ENCODE data around the gene C12orf56.
"Not testable (repeated sequence)": the region's sequence is repeated elsewhere in the genome, so short reads cannot be mapped to it uniquely, and the experiment has no call there.

The C12orf56 gene

GRCh38 chr12:64240781-64241180, 149.8 kb downstream of the C12orf56 start:
- no peaks in the 10 kb centered on the region for H3K36me3 ChIP-seq (ENCODE audit: insufficient read depth, low read length)
- peaks cover 2% of the 10 kb centered on the region for H3K4me1 ChIP-seq (ENCODE audit: insufficient read depth, low read length)
- no peaks in the 10 kb centered on the region for H3K27me3 ChIP-seq (ENCODE audit: insufficient read depth, low read length)
- no peak overlapping the region for H2AFZ ChIP-seq (ENCODE audit: low read depth, low read length)
- H3K9me3 ChIP-seq (ENCODE audit: low read length) = no peaks in the 10 kb centered on the region
- H3K4me3 ChIP-seq (ENCODE audit: low read length) = no peak overlapping the region

DNA sequence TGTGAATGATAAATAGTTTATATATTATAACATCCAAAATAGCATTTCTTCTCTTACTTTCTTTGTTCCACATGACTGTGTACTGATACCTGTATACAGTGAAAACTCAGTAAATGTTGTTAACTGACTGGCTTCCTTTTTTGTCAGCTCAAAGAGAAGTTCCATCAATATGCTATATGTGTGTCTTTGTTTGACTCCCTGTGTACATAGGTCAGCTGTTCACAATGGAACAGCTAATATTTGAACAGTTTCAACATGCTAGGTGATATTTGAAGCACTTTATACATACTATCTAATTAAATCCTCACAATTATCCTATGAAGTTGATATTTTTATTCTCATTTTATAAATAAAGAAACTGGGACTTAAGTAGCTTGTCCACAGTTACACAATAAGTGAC, 153.2 kb downstream of the C12orf56 start:
- Histone ChIP-seq H2AFZ (ENCODE audit: low read depth, low read length) (no peak overlapping the region), H3K9me3 (ENCODE audit: low read length) (no peaks in the 10 kb centered on the region), H3K36me3 (ENCODE audit: insufficient read depth, low read length) (no peaks in the 10 kb centered on the region), H3K27me3 (ENCODE audit: insufficient read depth, low read length) (no peaks in the 10 kb centered on the region), H3K4me1 (ENCODE audit: insufficient read depth, low read length) (peaks cover 2% of the 10 kb centered on the region), H3K4me3 (ENCODE audit: low read length) (no peak overlapping the region)

DNA sequence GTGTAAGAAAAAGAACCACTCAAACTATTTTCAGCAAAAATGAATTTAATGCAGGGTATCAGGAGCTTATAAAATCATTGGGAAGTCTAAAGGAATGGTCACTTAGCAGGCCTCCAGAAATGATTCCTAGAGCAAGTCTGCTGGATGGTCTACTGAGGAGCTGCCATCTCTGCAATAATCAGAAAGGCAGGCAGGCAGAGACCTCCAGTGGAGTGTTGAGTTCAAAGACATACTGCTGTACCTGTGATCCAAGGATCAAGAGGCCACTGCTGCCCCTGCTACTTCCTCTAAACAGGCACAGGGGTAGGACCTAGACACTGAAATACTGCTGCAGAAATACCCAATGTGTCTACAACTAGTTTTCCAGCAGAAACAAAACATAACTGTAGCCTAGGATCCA, 154.0 kb downstream of the C12orf56 start:
- H3K4me3 ChIP-seq (ENCODE audit: low read length) = no peak overlapping the region

GRCh38 chr12:64232196-64232595, 158.4 kb downstream of the C12orf56 start:
- H2AFZ ChIP-seq (ENCODE audit: low read depth, low read length) = no peak overlapping the region
- no peaks in the 10 kb centered on the region for H3K36me3 ChIP-seq (ENCODE audit: insufficient read depth, low read length)
- no peaks in the 10 kb centered on the region for H3K9me3 ChIP-seq (ENCODE audit: low read length)
- no peak overlapping the region for H3K4me3 ChIP-seq (ENCODE audit: low read length)
- no peaks in the 10 kb centered on the region for H3K27me3 ChIP-seq (ENCODE audit: insufficient read depth, low read length)
- no peaks in the 10 kb centered on the region for H3K4me1 ChIP-seq (ENCODE audit: insufficient read depth, low read length)

More for the DNA sequence above, 154.0 kb downstream of the C12orf56 start:
- Histone ChIP-seq H2AFZ (ENCODE audit: low read depth, low read length) (no peak overlapping the region), H3K27me3 (ENCODE audit: insufficient read depth, low read length) (no peaks in the 10 kb centered on the region), H3K9me3 (ENCODE audit: low read length) (no peaks in the 10 kb centered on the region), H3K4me1 (ENCODE audit: insufficient read depth, low read length) (peaks cover 2% of the 10 kb centered on the region), H3K36me3 (ENCODE audit: insufficient read depth, low read length) (no peaks in the 10 kb centered on the region)

DNA sequence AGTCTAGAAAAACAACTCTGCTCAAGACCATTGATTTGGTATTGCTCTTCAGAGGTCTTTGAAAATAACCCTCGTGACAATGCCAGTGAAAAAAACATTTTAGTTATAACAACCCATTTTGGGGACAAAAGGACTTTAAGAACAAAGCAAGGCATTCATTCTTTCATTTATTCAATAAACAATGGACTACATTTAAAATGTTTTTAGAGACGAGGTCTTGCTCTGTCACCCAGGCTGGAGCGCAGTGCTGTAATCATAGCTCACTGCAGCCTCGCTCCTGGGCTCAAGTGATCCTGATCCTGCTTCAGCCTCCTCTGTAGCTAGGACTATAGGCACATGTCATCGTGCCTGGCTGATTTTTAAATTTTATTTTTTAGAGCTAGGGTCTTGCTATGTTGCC, 160.8 kb downstream of the C12orf56 start:
- Histone ChIP-seq H2AFZ (ENCODE audit: low read depth, low read length) (no peak overlapping the region), H3K4me3 (ENCODE audit: low read length) (no peak overlapping the region), H3K9me3 (ENCODE audit: low read length) (no peaks in the 10 kb centered on the region), H3K36me3 (ENCODE audit: insufficient read depth, low read length) (no peaks in the 10 kb centered on the region), H3K27me3 (ENCODE audit: insufficient read depth, low read length) (no peaks in the 10 kb centered on the region), H3K4me1 (ENCODE audit: insufficient read depth, low read length) (no peaks in the 10 kb centered on the region)

GRCh38 chr12:64229240-64229639, 161.3 kb downstream of the C12orf56 start:
- Histone ChIP-seq H3K4me3 (ENCODE audit: low read length) (no peak overlapping the region), H3K27me3 (ENCODE audit: insufficient read depth, low read length) (no peaks in the 10 kb centered on the region), H3K36me3 (ENCODE audit: insufficient read depth, low read length) (no peaks in the 10 kb centered on the region), H3K4me1 (ENCODE audit: insufficient read depth, low read length) (no peaks in the 10 kb centered on the region), H2AFZ (ENCODE audit: low read depth, low read length) (no peak overlapping the region), H3K9me3 (ENCODE audit: low read length) (no peaks in the 10 kb centered on the region)

DNA sequence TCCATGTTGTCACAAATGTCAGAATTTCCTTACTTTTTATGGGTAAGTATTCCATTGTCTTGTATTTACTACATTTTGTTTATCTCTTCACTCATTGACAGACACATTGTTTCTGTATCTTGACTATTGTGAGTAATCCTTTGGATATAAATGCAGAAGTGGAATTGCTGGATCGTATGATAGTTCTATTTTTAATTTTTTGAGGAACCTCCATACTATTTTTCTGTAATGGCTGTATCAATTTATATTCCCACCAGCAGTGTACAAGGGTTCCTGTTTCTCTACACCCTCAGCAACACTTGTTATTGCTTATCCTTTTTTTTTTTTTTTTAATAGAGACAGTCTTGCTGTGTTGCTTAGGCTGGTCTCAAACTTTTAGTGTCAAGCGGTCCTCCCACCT, 164.9 kb downstream of the C12orf56 start:
- peaks cover 9% of the 10 kb centered on the region for H3K4me1 ChIP-seq (ENCODE audit: insufficient read depth, low read length)
- no peaks in the 10 kb centered on the region for H3K27me3 ChIP-seq (ENCODE audit: insufficient read depth, low read length)
- H2AFZ ChIP-seq (ENCODE audit: low read depth, low read length) = no peak overlapping the region
- H3K4me3 ChIP-seq (ENCODE audit: low read length) = no peak overlapping the region
- no peaks in the 10 kb centered on the region for H3K9me3 ChIP-seq (ENCODE audit: low read length)
- H3K36me3 ChIP-seq (ENCODE audit: insufficient read depth, low read length) = no peaks in the 10 kb centered on the region

DNA sequence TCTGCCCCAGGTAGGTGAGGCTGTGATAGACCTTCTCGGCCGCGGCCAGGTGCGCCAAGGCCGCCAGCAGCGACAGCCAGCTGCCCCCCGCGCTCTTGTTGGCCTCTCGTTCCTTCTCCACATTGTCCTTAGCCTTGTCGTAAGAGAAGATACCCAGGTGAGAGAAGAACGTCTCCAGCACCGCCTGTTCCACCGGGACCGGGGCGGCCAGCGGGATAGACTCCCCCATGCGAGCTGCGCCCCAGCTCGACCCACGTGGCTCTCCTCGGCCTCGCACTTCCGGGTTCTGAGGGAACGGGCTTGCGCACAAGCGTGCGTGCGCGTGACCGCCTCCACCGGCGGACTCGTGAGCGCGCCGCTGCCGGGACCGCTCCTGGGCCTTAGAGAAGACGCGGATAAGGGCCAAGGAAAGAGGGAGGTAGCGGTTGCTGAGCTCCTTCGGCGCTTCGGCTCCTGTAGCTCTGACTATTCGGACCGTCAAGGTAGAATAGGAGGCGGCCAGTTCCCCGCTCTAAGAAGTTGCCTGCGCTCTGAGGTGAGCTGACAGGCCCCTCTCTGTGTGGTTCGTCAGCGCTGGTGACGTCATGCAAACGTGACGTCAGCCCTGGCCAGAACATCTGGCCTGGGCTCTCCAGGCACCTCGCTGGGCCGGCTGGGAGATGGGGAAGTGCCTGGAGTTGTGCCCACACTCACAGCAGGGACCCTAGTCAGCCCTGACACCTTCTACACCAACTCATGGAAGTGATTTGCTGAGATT, 168.4 kb downstream of the C12orf56 start, which contains the start of gene KICS2:
Gene KICS2 (minus strand): TSS at position 288 of the 757 bp plus-strand sequence. CDS start 59 bp downstream, at position 229.
- Histone ChIP-seq H3K36me3 (ENCODE audit: insufficient read depth, low read length) (no peaks in the 10 kb centered on the region), H3K4me1 (ENCODE audit: insufficient read depth, low read length) (peaks cover 17% of the 10 kb centered on the region), H3K27me3 (ENCODE audit: insufficient read depth, low read length) (no peaks in the 10 kb centered on the region), H2AFZ (ENCODE audit: low read depth, low read length) (peak within 1 kb of the TSS; percentile 68), H3K9me3 (ENCODE audit: low read length) (no peaks in the 10 kb centered on the region), H3K4me3 (ENCODE audit: low read length) (peak within 1 kb of the TSS; percentile 87)

DNA sequence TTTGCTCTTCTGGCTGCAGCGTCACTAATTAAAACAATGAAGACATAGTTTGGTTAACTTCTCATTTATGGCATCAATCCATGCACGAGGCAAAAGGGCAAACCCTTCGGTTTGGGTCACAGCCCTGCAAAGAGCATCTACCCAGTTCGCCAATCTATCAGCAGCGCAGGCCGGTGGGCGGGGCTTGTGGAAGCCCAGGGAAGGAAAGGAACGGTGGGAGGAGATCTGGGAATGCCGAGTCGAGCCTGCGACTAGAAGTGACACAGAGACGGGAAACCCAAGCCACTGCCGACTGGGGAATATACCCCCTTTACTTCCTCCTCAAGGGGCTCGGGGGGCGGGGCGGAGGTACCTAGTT, 168.9 kb downstream of the C12orf56 start:
- Histone ChIP-seq H3K36me3 (ENCODE audit: insufficient read depth, low read length) (no peaks in the 10 kb centered on the region), H3K9me3 (ENCODE audit: low read length) (no peaks in the 10 kb centered on the region), H3K4me3 (ENCODE audit: low read length) (peak overlapping the region; percentile 87), H3K4me1 (ENCODE audit: insufficient read depth, low read length) (peaks cover 17% of the 10 kb centered on the region), H2AFZ (ENCODE audit: low read depth, low read length) (peak overlapping the region; percentile 68), H3K27me3 (ENCODE audit: insufficient read depth, low read length) (no peaks in the 10 kb centered on the region)

DNA sequence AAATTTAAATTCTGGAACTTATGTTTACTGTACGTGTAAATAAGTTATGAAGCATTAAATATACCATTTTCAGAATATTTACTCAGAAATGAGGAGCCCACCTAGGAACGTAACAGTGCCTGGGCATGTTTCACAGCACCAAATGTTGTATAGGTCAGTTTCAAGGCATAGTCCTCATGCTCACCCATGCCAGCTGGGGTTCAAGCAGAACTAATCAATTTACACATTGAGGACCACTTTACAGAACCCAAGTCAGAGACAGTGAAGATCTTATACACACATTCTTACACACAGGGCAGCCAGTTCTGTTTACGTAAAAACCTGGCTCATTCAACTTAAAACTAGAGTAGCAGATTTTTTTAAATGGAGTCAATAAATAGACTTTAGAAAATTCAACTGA, 170.5 kb downstream of the C12orf56 start:
- no peaks in the 10 kb centered on the region for H3K9me3 ChIP-seq (ENCODE audit: low read length)
- H3K27me3 ChIP-seq (ENCODE audit: insufficient read depth, low read length) = no peaks in the 10 kb centered on the region
- no peak overlapping the region for H2AFZ ChIP-seq (ENCODE audit: low read depth, low read length)
- H3K4me1 ChIP-seq (ENCODE audit: insufficient read depth, low read length) = peaks cover 17% of the 10 kb centered on the region
- H3K36me3 ChIP-seq (ENCODE audit: insufficient read depth, low read length) = no peaks in the 10 kb centered on the region
- H3K4me3 ChIP-seq (ENCODE audit: low read length) = no peak overlapping the region

GRCh38 chr12:64219145-64219544, 171.4 kb downstream of the C12orf56 start:
- no peak overlapping the region for H3K4me3 ChIP-seq (ENCODE audit: low read length)
- H2AFZ ChIP-seq (ENCODE audit: low read depth, low read length) = no peak overlapping the region
- H3K27me3 ChIP-seq (ENCODE audit: insufficient read depth, low read length) = no peaks in the 10 kb centered on the region

GRCh38 chr12:64218597-64218996, 172.0 kb downstream of the C12orf56 start:
- H3K27me3 ChIP-seq (ENCODE audit: insufficient read depth, low read length) = no peaks in the 10 kb centered on the region
- no peaks in the 10 kb centered on the region for H3K36me3 ChIP-seq (ENCODE audit: insufficient read depth, low read length)
- H2AFZ ChIP-seq (ENCODE audit: low read depth, low read length) = no peak overlapping the region
- peaks cover 17% of the 10 kb centered on the region for H3K4me1 ChIP-seq (ENCODE audit: insufficient read depth, low read length)
- H3K9me3 ChIP-seq (ENCODE audit: low read length) = no peaks in the 10 kb centered on the region
- no peak overlapping the region for H3K4me3 ChIP-seq (ENCODE audit: low read length)

More at GRCh38 chr12:64219145-64219544, 171.4 kb downstream of the C12orf56 start:
- no peaks in the 10 kb centered on the region for H3K9me3 ChIP-seq (ENCODE audit: low read length)
- no peaks in the 10 kb centered on the region for H3K36me3 ChIP-seq (ENCODE audit: insufficient read depth, low read length)
- H3K4me1 ChIP-seq (ENCODE audit: insufficient read depth, low read length) = peaks cover 17% of the 10 kb centered on the region

- H3K9me3 ChIP-seq (ENCODE audit: low read length); H3K27me3 ChIP-seq (ENCODE audit: insufficient read depth, low read length); H3K4me3 ChIP-seq (ENCODE audit: low read length); H2AFZ ChIP-seq (ENCODE audit: low read depth, low read length); H3K36me3 ChIP-seq (ENCODE audit: insufficient read depth, low read length): not testable (repeated sequence)
- H3K4me1 ChIP-seq (ENCODE audit: insufficient read depth, low read length) = peaks cover 17% of the 10 kb centered on the region
These were observed 172.9 kb downstream of the C12orf56 start for GRCh38 chr12:64217643-64218042.

- no peak overlapping the region for H2AFZ ChIP-seq (ENCODE audit: low read depth, low read length)
- no peak overlapping the region for H3K4me3 ChIP-seq (ENCODE audit: low read length)
These were observed 174.3 kb downstream of the C12orf56 start for GRCh38 chr12:64216239-64216638.

More at GRCh38 chr12:64216239-64216638, 174.3 kb downstream of the C12orf56 start:
- H3K27me3 ChIP-seq (ENCODE audit: insufficient read depth, low read length) = no peaks in the 10 kb centered on the region
- H3K4me1 ChIP-seq (ENCODE audit: insufficient read depth, low read length) = peaks cover 15% of the 10 kb centered on the region
- H3K9me3 ChIP-seq (ENCODE audit: low read length) = no peaks in the 10 kb centered on the region
- peaks cover 8% of the 10 kb centered on the region for H3K36me3 ChIP-seq (ENCODE audit: insufficient read depth, low read length)

Measured in neuron (in vitro differentiated cells).